HUES48 (cell line): Measurements from ENCODE around the gene ZC3H6.
"Not testable (repeated sequence)": the region's sequence is repeated elsewhere in the genome, so short reads cannot be mapped to it uniquely, and the experiment has no call there.

Experiments used
- H3K27ac ChIP-seq: one replicate; pipeline ENCODE4 v1.7.0; 2013; ENCODE audit warnings: low read depth, low read length, inconsistent platforms
- H3K27me3 ChIP-seq: 2 replicates; pipeline ENCODE4 v1.6.1; 2013; ENCODE audit warnings: mild to moderate bottlenecking, low read length; ENCODE audit not compliant: control insufficient read depth, insufficient read depth
- H3K36me3 ChIP-seq: 2 replicates; pipeline ENCODE4 v1.6.1; 2013; ENCODE audit warnings: low read length; ENCODE audit not compliant: control insufficient read depth, insufficient read depth
- H3K4me1 ChIP-seq: 2 replicates; pipeline ENCODE4 v1.6.1; 2013; ENCODE audit warnings: mild to moderate bottlenecking, low read length; ENCODE audit not compliant: control insufficient read depth, insufficient read depth
- H3K4me3 ChIP-seq: 2 replicates; pipeline ENCODE4 v1.5.1; 2013; ENCODE audit warnings: mild to moderate bottlenecking, low read depth, low read length
- H3K9ac ChIP-seq: 2 replicates; pipeline ENCODE4 v1.6.1; 2013; ENCODE audit warnings: mild to moderate bottlenecking, low read depth, low read length, moderate library complexity
- H3K9me3 ChIP-seq: 2 replicates; pipeline ENCODE4 v1.6.1; 2013; ENCODE audit warnings: low read length; ENCODE audit not compliant: control insufficient read depth, insufficient read depth

The ZC3H6 gene

DNA sequence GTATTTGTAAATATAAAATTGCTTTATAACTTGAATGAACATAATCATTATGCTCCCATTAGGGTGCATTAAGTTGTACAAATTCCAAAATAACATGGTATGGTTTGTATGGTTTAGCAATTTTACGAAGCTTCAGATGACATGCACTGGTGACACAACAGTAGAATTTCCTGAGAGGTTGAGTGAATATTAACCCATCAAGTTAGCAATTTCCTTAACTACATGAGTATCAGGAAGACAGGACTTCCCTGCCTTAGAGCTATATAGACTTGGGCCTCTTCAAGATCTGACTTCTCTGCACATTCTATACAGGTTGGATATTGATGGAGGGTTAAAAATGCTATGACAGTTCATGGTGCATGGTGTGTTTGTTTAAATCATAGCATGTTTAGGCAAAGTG lies 60.2 kb downstream of the ZC3H6 start:
- H3K9ac ChIP-seq, result no peak overlapping the region
- H3K4me1 ChIP-seq, result no peaks in the 10 kb centered on the region
- H3K36me3 ChIP-seq, result no peaks in the 10 kb centered on the region
- no peaks in the 10 kb centered on the region for H3K9me3 ChIP-seq
- H3K27ac ChIP-seq, result no peak overlapping the region
- H3K4me3 ChIP-seq, result no peak overlapping the region
- no peaks in the 10 kb centered on the region for H3K27me3 ChIP-seq

DNA sequence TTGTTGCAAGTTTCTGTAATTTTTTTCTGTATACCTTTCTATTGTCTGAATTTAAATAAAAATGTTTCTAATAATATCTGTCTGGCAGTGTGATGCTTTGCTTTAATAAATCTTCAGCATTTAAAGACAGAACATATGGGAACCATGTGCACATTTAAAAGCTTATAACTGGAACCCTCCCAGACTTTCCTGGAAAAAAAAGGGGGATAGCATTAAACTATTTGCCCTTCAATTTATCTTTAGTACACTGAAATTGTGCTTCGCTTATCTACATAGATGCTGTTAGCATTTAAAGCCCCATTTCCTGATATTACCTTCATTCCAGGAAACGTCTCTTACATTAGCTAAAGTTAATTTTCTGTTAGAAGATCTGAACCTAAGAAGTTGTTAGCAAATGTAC lies 64.6 kb downstream of the ZC3H6 start:
- H3K27me3 ChIP-seq, result no peaks in the 10 kb centered on the region
- no peaks in the 10 kb centered on the region for H3K36me3 ChIP-seq
- H3K9me3 ChIP-seq, result no peaks in the 10 kb centered on the region
- H3K4me3 ChIP-seq, result no peak overlapping the region
- H3K9ac ChIP-seq, result no peak overlapping the region
- H3K27ac ChIP-seq, result no peak overlapping the region
- H3K4me1 ChIP-seq, result no peaks in the 10 kb centered on the region

DNA sequence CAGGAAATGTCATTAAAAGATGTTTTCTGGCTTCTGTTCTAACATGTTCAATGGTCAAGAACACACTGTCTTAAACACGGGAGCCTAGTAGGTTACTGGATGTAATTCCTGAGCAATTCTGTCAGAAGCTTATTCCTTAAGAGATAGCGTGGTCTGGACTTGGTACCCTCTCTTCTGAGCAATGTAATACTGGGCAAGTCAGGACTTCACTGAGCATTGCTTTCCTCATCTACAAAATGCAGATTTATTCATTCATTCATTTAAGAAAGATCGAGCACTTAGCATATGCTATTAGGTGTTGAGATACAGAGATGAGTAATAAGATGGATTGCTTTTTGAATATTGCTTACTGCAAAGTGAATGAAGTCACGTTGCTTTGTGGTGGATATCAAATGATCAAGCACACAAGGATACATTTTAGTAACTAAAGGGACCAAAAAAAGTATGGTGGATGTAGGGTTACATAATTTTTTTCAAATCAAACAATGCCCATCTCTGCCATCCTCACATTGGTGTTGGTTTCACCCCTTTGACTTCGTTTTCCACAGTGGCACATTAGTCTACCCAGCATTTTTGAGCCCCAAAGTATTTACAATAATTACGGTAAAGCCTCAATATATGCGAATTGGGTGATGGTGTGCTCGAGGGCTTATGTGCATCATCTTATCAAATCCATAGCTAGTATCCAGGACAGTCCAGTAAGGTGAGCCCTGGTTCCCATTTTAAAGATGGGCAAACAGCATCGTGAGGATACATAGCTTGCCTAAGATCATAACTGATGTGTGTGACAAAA lies 65.3 kb downstream of the ZC3H6 start:
- Histone ChIP-seq H3K4me1 (no peaks in the 10 kb centered on the region), H3K9me3 (no peaks in the 10 kb centered on the region), H3K27ac (no peak overlapping the region), H3K9ac (no peak overlapping the region), H3K27me3 (no peaks in the 10 kb centered on the region), H3K36me3 (no peaks in the 10 kb centered on the region), H3K4me3 (no peak overlapping the region)

DNA sequence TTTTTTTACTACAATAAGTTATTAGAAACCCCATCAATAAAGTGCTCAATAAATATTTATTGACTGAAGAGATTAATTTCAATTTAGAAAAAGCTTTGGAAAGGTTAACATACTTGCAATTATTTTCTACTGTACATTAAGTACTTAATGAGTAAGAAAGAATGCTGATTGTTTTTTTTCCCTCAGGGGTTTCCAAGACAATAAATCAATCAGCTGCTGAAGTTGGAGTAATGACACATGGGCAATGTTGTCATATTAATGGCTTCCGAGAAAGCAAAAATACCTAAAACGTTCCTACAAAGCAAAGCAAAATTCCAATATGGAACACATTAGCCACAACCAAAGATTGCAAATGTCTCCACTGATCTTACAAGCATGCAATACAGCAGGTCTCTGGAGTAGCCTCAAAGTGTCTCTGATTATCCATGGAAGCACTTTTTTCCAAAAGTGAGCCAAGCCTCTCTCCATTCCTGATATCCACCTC lies 66.7 kb downstream of the ZC3H6 start:
- no peaks in the 10 kb centered on the region for H3K27me3 ChIP-seq
- no peak overlapping the region for H3K9ac ChIP-seq
- H3K4me3 ChIP-seq, result no peak overlapping the region
- H3K36me3 ChIP-seq, result no peaks in the 10 kb centered on the region
- no peaks in the 10 kb centered on the region for H3K9me3 ChIP-seq
- no peaks in the 10 kb centered on the region for H3K4me1 ChIP-seq
- no peak overlapping the region for H3K27ac ChIP-seq

DNA sequence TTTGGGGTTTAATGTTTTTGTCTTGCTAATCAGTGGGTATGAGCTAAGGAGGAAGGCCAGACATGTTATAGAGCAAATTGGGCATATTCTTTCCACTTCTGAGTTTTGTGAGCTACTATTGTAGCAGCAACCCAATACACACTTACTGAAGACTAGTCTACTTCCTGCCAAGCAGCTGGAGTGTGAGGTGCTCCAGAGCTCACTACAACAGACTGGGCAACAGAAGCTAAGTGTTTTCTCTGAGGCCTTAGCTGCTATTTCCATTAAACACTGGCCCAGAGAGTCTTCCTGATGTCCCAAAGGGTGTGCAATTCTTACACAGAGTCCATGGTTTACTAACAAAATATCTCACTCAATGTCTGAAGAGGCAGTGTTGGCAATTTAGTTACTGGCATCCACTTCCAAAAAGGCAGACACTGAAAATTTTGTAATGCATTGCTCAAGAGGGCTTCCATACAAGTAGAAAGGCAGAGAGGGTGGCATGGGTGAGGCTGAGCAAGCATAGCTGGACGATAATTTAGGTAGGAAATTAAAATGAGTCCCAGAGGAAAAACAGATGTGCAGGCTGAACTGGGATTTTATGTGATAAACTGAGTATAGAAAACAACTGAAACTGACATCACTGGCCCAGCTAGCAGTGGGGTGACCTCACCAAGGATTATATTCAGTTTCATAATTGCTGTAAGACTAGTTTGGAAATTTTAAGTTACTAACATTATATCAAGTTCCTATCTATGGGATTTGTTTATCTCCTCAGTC lies 68.6 kb downstream of the ZC3H6 start:
- no peak overlapping the region for H3K4me3 ChIP-seq
- H3K36me3 ChIP-seq, result no peaks in the 10 kb centered on the region
- no peaks in the 10 kb centered on the region for H3K9me3 ChIP-seq
- H3K27ac ChIP-seq, result no peak overlapping the region
- H3K4me1 ChIP-seq, result no peaks in the 10 kb centered on the region
- no peak overlapping the region for H3K9ac ChIP-seq
- no peaks in the 10 kb centered on the region for H3K27me3 ChIP-seq

DNA sequence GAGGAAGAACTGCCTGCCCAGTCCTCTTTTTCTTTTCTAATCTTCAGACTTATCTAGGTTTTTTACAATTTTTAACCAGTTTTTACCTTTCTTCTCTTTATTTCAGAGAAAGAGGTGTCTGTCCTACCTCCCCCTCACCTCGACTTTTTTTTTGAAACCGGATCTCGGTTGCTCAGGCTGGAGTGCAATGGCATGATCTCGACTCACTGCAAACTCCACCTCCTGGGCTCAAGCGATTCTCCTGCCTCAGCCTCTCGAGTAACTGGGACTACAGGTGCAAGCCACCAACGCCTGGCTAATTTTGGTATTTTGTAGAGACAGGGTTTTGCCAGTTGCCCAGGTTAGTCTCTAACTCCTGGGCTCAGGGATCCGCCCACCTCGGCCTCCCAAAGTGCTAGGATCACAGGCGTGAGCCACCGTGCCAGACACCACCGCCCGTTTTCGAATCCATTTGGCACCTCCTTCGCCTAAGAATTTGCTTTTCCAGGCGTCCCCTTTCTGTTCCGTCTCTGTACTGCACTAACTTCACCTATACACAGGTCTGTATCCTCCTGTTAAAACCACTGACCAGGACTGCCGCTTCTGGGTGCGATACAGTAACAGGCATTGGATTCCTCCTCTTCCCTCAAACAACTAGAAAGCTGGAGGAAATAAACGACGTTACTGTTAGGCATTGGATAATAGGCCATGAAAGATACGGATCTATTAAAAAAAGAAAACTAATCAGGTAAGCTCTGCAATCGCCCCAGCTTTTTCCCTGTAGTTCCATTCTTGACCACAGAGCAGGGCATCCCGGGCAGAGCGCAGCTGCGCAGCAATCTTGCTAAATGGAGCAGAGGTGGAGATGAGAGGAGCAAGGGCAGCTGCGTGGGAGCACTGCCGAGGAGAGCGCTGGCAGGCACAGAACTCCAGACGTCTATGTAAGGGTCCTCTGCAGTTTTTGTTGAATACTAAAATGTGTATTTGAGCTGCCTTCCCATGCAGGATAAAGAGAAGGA lies 69.9 kb downstream of the ZC3H6 start:
- Histone ChIP-seq H3K4me3 (no peak overlapping the region), H3K27me3 (no peaks in the 10 kb centered on the region), H3K27ac (no peak overlapping the region), H3K9me3 (no peaks in the 10 kb centered on the region), H3K36me3 (no peaks in the 10 kb centered on the region), H3K4me1 (no peaks in the 10 kb centered on the region), H3K9ac (no peak overlapping the region)

DNA sequence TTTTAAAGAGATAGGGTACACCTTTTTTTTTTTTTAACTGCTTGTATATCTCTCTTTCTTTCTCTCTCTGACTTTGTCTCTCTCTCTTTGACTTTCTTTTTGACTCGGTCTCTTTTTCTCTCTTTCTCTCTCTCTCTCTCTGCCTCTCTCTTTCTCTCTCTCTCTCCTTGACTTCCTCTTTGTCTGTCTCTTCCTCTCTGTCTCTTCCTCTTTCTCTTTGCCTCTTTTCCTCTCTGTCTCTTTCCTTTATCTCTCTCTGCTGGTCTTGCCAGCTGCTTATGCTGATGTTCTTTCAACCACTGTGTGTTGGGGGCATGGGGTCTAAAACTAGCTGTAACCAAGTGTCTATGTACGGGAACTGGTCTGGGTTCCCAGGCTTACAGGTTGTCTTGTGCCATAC lies 76.9 kb downstream of the ZC3H6 start:
- H3K27ac ChIP-seq, H3K9me3 ChIP-seq, H3K36me3 ChIP-seq, H3K4me3 ChIP-seq, H3K27me3 ChIP-seq, H3K4me1 ChIP-seq, H3K9ac ChIP-seq: not testable (repeated sequence)

DNA sequence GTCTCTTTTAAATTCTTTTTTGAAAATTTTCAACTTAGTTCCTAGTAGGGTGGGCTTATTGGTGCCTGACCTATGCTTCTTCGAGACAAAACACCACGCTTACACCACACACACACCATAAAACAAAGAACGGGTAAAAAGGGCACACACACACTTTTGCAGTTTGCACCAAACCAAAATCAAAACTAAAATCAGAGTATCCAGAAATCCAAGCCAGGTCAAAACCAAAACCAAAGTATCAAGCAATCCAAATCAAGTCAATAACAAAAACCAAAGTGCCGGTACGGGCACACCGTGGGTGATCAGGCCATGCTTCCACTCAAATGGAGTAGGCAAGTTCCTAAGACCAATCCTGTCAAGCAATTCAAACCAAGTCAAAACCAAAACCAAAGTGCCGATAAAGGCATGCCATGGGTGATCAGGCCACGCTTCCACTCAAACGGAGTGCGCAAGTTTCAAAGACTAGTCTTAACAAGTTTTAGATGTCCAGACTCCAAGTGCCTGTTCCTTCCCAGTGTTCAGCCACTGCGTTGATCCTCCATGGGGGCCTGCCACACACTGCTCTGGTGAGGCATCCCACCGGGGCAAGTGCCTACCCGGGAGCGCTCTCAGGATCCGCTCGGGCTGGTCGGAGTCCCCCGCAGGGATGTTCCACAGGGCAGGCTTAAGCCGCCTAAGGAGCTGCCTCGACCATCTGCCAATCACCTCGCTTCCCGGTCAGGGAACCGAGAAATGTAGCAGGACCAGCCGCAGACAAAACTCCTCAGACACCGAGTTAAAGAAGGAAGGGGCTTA lies 77.6 kb downstream of the ZC3H6 start:
- H3K4me3 ChIP-seq, H3K4me1 ChIP-seq, H3K36me3 ChIP-seq, H3K9ac ChIP-seq, H3K27ac ChIP-seq, H3K9me3 ChIP-seq, H3K27me3 ChIP-seq: not testable (repeated sequence)

DNA sequence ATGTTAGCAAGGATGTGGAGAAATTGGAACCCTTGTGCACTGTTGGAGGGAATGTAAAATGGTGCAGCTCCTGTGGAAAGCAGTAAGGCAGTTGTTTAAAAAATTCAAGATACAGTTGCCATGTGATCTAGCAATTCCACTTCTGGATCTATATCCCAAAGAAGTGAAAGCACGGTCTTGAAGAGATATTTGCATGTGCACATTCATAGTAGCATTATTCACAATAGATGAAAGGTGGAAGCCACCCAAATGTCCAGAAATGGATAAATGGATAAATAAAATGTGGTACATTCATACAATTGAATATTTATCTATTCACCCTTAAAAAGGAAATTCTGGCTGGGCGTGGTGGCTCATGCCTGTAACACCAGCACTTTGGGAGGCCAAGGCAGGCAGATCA lies 78.9 kb downstream of the ZC3H6 start:
- not testable (repeated sequence) for H3K36me3 ChIP-seq, H3K9me3 ChIP-seq, H3K27me3 ChIP-seq, H3K27ac ChIP-seq, H3K4me1 ChIP-seq, H3K4me3 ChIP-seq, H3K9ac ChIP-seq

DNA sequence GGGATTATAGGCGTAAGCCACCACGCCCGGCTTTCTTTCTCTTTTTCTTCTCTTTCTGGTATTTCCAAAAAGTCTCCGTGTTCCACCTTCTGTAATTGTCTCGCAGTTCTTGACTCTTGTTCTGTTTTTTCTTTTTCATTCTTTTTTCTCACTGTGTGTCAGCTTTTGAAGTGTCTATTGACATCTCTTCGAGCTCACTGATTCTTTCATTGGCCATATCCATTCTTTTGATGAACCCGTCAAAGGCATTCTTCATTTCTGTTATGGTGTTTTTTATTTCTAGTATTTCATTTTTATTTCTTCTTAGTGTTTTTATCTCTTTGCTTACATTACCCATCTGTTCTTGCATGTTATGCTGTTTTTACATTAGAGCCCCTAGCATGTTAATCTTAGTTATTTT lies 84.7 kb downstream of the ZC3H6 start:
- H3K9ac ChIP-seq, result not testable (repeated sequence)

More for the DNA sequence above, 84.7 kb downstream of the ZC3H6 start:
- H3K4me3 ChIP-seq, H3K27me3 ChIP-seq, H3K36me3 ChIP-seq, H3K4me1 ChIP-seq, H3K9me3 ChIP-seq, H3K27ac ChIP-seq: not testable (repeated sequence)
